HUES48 (cell line): ENCODE measurements around the gene NRIP2.
A peak's percentile ranks its signal among the peaks of the same experiment; 100 is the strongest.

Experiments
- H3K27ac ChIP-seq: one replicate; pipeline ENCODE4 v1.7.0; 2013; ENCODE audit warnings: low read depth, low read length, inconsistent platforms
- H3K27me3 ChIP-seq: 2 replicates; pipeline ENCODE4 v1.6.1; 2013; ENCODE audit warnings: mild to moderate bottlenecking, low read length; ENCODE audit not compliant: control insufficient read depth, insufficient read depth
- H3K36me3 ChIP-seq: 2 replicates; pipeline ENCODE4 v1.6.1; 2013; ENCODE audit warnings: low read length; ENCODE audit not compliant: control insufficient read depth, insufficient read depth
- H3K4me1 ChIP-seq: 2 replicates; pipeline ENCODE4 v1.6.1; 2013; ENCODE audit warnings: mild to moderate bottlenecking, low read length; ENCODE audit not compliant: control insufficient read depth, insufficient read depth
- H3K4me3 ChIP-seq: 2 replicates; pipeline ENCODE4 v1.5.1; 2013; ENCODE audit warnings: mild to moderate bottlenecking, low read depth, low read length
- H3K9ac ChIP-seq: 2 replicates; pipeline ENCODE4 v1.6.1; 2013; ENCODE audit warnings: mild to moderate bottlenecking, low read depth, low read length, moderate library complexity
- H3K9me3 ChIP-seq: 2 replicates; pipeline ENCODE4 v1.6.1; 2013; ENCODE audit warnings: low read length; ENCODE audit not compliant: control insufficient read depth, insufficient read depth

Gene NRIP2

DNA sequence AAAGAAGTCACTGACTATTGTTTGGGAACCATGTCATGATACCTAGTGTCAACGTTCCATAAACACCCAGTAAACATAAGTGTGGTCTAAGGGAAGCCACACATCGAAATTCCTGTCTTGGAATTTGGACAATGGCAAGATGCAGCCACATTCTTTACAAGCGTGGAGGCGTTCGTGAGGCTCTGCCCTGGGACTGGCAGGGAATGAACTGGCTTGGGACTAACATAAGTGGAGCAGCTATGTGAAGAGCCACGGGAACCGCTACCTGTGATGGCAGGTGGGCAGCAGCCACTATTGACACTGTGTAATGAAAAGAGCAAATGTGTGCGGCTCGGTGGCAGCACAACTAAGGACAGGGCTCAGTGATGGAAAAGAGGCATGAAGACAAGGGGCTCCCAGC lies 10.0 kb upstream of the NRIP2 start:
- Histone ChIP-seq H3K4me1 (peaks cover 7% of the 10 kb centered on the region), H3K27ac (no peak overlapping the region), H3K27me3 (no peaks in the 10 kb centered on the region), H3K36me3 (no peaks in the 10 kb centered on the region; the same call in 1 of the 2 replicates), H3K9ac (no peak overlapping the region), H3K9me3 (no peaks in the 10 kb centered on the region), H3K4me3 (no peak overlapping the region)

- H3K9me3 ChIP-seq, result no peaks in the 10 kb centered on the region
- no peak overlapping the region for H3K27ac ChIP-seq
- H3K27me3 ChIP-seq, result no peaks in the 10 kb centered on the region
- peaks cover 7% of the 10 kb centered on the region for H3K4me1 ChIP-seq
- no peak overlapping the region for H3K4me3 ChIP-seq
- no peak overlapping the region for H3K9ac ChIP-seq
- no peaks in the 10 kb centered on the region; the same call in 1 of the 2 replicates for H3K36me3 ChIP-seq
These were observed 8.1 kb upstream of the NRIP2 start for GRCh38 chr12:2842948-2843347.

DNA sequence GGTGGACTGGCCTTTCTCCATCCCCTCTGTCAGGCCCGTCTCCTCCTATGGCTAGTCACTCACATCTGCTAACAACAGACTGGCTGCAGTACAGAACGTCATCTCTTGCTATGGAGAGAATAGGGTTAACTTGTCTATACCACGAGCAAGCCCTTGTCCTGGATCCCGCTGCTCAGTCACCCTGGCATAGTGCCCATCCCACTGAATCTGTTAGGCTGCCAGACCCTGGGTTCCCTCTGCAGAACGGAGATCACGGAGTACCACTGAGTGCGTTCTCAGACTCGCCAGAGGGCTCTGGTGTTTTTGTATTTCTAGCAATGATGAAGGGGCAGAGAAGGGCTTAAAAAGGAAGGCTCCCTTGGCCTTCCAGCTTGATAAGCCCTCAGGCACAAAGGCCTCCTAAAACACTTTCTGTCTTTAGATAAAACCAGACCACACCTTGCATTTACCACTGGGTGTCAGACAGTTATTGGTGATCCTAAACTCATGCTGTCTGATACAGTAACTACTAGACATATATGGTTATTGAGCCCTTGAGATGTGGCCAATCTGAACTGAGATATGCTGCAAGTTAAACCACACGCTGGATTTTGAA lies 6.3 kb upstream of the NRIP2 start:
- H3K9ac ChIP-seq, result no peak overlapping the region
- H3K36me3 ChIP-seq, result no peaks in the 10 kb centered on the region; the same call in 1 of the 2 replicates
- H3K27me3 ChIP-seq, result no peaks in the 10 kb centered on the region
- no peak overlapping the region for H3K4me3 ChIP-seq
- no peaks in the 10 kb centered on the region for H3K9me3 ChIP-seq
- peaks cover 7% of the 10 kb centered on the region; the same call in 1 of the 2 replicates for H3K4me1 ChIP-seq
- H3K27ac ChIP-seq, result no peak overlapping the region

GRCh38 chr12:2836574-2836973 lies 1.7 kb upstream of the NRIP2 start:
- Histone ChIP-seq H3K27ac (no peak overlapping the region), H3K36me3 (no peaks in the 10 kb centered on the region; the same call in 1 of the 2 replicates), H3K4me1 (peaks cover 17% of the 10 kb centered on the region), H3K27me3 (no peaks in the 10 kb centered on the region), H3K9me3 (no peaks in the 10 kb centered on the region), H3K9ac (no peak overlapping the region), H3K4me3 (no peak overlapping the region)

GRCh38 chr12:2835691-2836403 lies 1.0 kb upstream of the NRIP2 start:
- Histone ChIP-seq H3K9me3 (no peaks in the 10 kb centered on the region), H3K36me3 (no peaks in the 10 kb centered on the region; the same call in 1 of the 2 replicates), H3K4me1 (peaks cover 17% of the 10 kb centered on the region), H3K9ac (no peak overlapping the region), H3K4me3 (no peak overlapping the region), H3K27ac (no peak overlapping the region), H3K27me3 (no peaks in the 10 kb centered on the region)

GRCh38 chr12:2833810-2834209 lies 1.0 kb downstream of the NRIP2 start:
- Histone ChIP-seq H3K36me3 (peaks cover 6% of the 10 kb centered on the region), H3K4me3 (no peak overlapping the region)

GRCh38 chr12:2833327-2833726 lies 1.5 kb downstream of the NRIP2 start:
- peaks cover 17% of the 10 kb centered on the region for H3K4me1 ChIP-seq
- no peak overlapping the region for H3K9ac ChIP-seq
- peaks cover 8% of the 10 kb centered on the region for H3K36me3 ChIP-seq
- H3K4me3 ChIP-seq, result no peak overlapping the region
- no peaks in the 10 kb centered on the region for H3K9me3 ChIP-seq
- H3K27me3 ChIP-seq, result no peaks in the 10 kb centered on the region
- H3K27ac ChIP-seq, result no peak overlapping the region

More at GRCh38 chr12:2833810-2834209, 1.0 kb downstream of the NRIP2 start:
- no peak overlapping the region for H3K9ac ChIP-seq
- H3K4me1 ChIP-seq, result peaks cover 17% of the 10 kb centered on the region
- H3K27ac ChIP-seq, result no peak overlapping the region
- H3K9me3 ChIP-seq, result no peaks in the 10 kb centered on the region
- no peaks in the 10 kb centered on the region for H3K27me3 ChIP-seq

DNA sequence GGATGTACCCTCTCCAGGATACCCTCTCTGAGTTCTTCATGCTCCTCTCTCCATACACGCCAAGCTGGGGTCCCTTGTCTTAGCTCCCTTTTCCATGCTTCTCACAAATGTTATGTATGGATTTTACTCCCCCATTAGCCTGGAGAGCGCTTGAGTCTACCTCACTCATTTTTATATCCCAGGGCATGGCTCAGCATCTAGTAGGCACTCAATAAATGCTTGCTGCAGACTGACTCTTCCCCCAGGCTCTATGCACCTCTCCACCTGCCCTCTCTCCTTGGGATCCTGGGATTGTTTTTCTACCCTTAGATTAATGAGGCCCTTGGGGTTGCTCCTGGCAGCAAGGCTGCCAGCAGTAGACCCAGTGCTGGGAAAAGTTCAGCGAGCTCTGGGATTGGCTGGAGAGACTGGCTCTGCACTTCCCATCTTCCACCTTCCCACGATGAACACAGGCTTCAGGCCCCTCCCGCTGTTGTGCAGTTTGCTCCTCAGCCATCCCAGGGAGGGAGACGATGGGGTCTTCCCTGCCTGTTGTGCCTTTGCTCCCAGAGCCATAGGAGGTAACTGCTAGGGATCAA lies 2.2 kb downstream of the NRIP2 start:
- Histone ChIP-seq H3K27me3 (no peaks in the 10 kb centered on the region), H3K36me3 (peaks cover 15% of the 10 kb centered on the region), H3K9ac (no peak overlapping the region), H3K27ac (no peak overlapping the region), H3K9me3 (no peaks in the 10 kb centered on the region), H3K4me3 (no peak overlapping the region), H3K4me1 (peaks cover 17% of the 10 kb centered on the region)

DNA sequence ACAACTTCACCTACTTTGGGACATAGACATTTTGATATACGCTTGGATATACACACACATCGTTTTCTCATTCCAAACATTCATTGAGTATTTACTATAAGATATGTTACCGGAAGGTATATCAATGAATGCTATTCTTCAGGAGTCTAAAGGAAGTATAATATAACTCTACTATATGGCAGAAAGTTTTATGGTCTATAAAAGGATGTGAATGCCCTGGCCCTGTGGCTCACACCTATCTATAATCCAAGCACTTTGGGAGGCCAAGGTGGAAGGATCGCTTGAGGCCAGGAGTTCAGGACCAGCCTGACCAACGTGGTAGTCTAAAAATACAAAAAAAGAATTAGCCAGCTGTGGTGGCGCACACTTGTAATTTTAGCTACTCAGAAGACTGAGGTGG lies 5.6 kb downstream of the NRIP2 start:
- H3K36me3 ChIP-seq, result peaks cover 46% of the 10 kb centered on the region

DNA sequence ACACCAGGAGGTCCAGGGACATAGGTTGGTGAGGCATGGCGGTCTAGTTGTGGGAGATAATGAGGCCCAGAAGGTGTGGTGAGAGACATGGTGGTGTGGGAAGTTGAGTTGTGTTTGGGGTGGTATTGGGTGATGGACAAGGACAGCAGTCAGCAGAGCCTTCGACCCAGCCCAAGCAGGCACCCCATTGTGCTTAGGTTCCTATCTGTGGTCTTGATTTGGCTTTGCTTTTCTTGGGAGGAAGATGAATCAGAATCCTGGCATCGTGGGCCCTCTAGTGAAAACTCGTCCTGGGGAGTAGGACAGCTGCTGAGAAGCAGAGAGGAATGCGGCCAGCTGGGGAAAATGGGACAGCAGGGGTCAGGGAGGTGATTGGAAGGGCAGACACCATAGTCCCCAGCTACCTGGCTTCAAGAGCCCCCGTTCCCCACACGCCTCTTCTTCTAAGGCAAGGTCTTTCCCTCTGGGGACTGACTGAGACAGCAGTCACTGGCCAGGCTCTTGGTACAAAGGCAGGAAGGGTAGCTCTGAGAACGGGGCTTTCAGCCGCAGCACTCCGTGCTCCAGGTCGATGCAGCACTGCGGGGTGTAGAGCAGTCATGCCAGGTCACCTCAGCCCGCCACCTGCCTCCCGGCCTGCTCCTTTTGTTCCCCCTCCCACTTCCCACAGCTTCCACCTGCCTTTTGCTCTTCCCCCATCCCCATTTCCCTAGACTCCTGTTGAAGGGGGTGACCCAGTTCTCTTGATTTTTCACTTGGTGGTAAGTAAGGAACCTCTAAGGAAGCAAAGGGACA lies 7.9 kb downstream of the NRIP2 start:
- no peak overlapping the region for H3K4me3 ChIP-seq
- no peaks in the 10 kb centered on the region for H3K9me3 ChIP-seq
- H3K27ac ChIP-seq, result peak overlapping the region; percentile 10
- no peak overlapping the region for H3K9ac ChIP-seq
- H3K4me1 ChIP-seq, result peaks cover 21% of the 10 kb centered on the region
- peaks cover 70% of the 10 kb centered on the region for H3K36me3 ChIP-seq
- no peaks in the 10 kb centered on the region for H3K27me3 ChIP-seq

More for the DNA sequence above, 5.6 kb downstream of the NRIP2 start:
- H3K4me3 ChIP-seq, result no peak overlapping the region
- H3K9me3 ChIP-seq, result no peaks in the 10 kb centered on the region
- peaks cover 22% of the 10 kb centered on the region for H3K4me1 ChIP-seq
- no peak overlapping the region for H3K27ac ChIP-seq
- no peak overlapping the region for H3K9ac ChIP-seq
- no peaks in the 10 kb centered on the region for H3K27me3 ChIP-seq
